Measurements from ENCODE around the gene CYP4V2.
"Not testable (repeated sequence)": the region's sequence is repeated elsewhere in the genome, so short reads cannot be mapped to it uniquely, and the experiment has no call there.

Gene CYP4V2

DNA sequence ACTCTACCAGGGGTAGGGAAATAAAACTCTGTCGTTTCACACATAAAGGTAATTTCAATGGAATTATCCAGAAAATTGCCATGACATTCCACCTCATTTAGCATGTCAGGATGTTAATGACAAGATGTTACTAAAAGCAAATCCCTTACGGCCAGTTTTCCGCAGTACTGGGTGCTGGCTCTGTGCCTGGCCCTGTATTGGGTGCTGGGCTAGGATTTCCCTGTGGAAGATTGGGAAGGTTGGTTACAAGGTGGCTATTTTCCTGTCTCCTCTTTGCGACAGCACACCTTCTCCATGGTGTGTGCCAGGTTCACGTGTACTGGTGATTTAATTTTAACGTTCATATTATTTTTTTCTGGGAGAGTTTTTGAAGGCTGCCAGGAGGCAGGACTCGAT, 49.1 kb downstream of the CYP4V2 start:
- TF ChIP-seq, protein P1, sequence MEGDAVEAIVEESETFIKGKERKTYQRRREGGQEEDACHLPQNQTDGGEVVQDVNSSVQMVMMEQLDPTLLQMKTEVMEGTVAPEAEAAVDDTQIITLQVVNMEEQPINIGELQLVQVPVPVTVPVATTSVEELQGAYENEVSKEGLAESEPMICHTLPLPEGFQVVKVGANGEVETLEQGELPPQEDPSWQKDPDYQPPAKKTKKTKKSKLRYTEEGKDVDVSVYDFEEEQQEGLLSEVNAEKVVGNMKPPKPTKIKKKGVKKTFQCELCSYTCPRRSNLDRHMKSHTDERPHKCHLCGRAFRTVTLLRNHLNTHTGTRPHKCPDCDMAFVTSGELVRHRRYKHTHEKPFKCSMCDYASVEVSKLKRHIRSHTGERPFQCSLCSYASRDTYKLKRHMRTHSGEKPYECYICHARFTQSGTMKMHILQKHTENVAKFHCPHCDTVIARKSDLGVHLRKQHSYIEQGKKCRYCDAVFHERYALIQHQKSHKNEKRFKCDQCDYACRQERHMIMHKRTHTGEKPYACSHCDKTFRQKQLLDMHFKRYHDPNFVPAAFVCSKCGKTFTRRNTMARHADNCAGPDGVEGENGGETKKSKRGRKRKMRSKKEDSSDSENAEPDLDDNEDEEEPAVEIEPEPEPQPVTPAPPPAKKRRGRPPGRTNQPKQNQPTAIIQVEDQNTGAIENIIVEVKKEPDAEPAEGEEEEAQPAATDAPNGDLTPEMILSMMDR (IDR thresholded peaks at IDR 0.05; ENCODE audit: insufficient read depth, low read depth, low read length, missing control alignments) = no peak

DNA sequence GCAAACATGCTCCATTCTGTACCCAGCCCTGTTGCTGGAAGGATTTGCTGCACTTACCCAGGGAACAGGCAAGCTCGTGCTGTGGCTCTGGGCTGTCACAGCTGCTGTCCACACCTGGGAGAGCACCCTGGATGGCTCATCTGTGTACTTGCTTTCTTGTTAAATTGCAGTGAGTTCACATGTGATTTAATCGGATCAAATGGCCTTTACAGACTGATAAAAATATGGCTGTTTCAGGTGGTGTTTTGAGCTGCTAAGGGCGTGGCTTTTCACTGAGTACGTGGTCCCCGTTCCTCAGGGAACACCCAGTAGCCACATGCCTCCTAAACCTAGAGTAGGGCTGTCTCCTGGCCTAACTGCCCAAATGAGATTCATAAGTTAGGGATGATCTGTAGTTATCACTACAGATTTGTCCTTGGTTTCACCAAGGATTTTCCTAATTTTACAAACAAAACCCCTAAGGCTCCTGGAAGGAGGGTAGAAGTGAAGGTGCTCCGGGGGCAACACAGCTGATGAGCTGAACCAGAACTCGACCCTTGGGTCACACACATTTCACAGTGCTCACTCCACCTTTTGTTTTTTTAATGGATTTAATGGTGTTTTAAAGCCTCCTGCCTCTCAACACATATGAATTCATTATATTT, 49.6 kb downstream of the CYP4V2 start:
- TF ChIP-seq, protein P1 (IDR thresholded peaks at IDR 0.05; ENCODE audit: insufficient read depth, low read depth, low read length, missing control alignments) = no peak

More for the DNA sequence above, 49.1 kb downstream of the CYP4V2 start:
- H3K4me3 ChIP-seq (ENCODE audit: low read length) = no peak overlapping the region
- no peak for DNase-seq (ENCODE audit: low read depth)

DNA sequence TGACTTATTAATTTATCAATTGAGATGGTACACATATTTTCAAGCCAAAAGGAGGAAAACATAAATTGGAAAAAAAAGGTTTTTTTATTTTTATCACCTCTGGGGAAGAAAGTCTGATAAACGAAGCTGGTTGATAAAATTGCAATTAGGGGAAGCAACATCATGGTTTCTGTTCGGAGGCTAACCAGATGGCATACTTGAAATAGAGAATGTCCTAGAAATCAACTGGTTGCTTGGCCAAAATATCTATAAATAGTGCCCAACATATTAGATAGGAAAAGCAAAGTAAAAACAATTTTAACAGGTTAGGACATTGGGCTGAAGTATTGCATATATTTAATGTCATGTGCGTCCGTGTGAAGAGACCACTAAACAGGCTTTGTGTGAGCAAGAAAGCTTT, 50.2 kb downstream of the CYP4V2 start:
- H3K4me3 ChIP-seq (ENCODE audit: low read length) = no peak overlapping the region
- DNase-seq (ENCODE audit: low read depth) = no peak
- TF ChIP-seq, protein P1 (IDR thresholded peaks at IDR 0.05; ENCODE audit: insufficient read depth, low read depth, low read length, missing control alignments) = no peak

More for the DNA sequence above, 49.6 kb downstream of the CYP4V2 start:
- no peak for DNase-seq (ENCODE audit: low read depth)
- H3K4me3 ChIP-seq (ENCODE audit: low read length) = no peak overlapping the region

DNA sequence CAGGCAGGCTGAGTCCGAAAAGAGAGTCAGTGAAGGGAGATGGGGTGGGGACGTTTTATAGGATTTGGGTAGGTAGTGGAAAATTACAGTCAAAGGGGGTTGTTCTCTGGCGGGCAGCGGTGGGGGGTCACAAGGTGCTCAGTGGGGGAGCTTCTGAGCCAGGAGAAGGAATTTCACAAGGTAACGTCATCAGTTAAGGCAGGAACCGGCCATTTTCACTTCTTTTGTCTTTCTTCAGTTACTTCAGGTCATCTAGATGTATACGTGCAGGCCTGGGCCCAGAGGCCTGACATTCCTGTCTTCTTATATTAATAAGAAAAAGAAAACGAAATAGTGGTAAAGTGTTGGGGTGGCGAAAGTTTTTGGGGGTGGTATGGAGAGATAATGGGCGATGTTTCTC, 50.7 kb downstream of the CYP4V2 start:
- H3K4me3 ChIP-seq (ENCODE audit: low read length); DNase-seq (ENCODE audit: low read depth): not testable (repeated sequence)

DNA sequence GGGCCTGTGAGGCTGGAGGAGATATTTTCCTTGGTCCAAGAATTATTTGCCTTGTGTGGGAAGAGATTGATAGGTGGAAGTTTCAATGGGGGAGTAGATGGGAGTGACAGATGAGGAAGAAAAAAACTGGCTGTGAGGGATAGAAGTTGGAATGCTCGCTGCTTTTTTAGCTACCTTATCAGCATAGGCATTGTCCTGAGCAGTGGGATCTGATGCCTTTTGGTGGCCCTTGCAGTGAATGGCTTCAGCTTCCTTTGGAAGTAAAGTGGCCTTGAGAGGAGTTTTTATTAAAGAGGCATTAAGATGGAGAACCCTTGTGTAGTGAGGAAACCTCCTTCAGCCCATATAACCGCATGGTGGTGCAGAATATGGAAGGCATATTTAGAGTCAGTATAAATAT, 52.0 kb downstream of the CYP4V2 start:
- TF ChIP-seq, protein P1 (IDR thresholded peaks at IDR 0.05; ENCODE audit: insufficient read depth, low read depth, low read length, missing control alignments) = no peak
- no peak overlapping the region for H3K4me3 ChIP-seq (ENCODE audit: low read length)
- DNase-seq (ENCODE audit: low read depth) = no peak

DNA sequence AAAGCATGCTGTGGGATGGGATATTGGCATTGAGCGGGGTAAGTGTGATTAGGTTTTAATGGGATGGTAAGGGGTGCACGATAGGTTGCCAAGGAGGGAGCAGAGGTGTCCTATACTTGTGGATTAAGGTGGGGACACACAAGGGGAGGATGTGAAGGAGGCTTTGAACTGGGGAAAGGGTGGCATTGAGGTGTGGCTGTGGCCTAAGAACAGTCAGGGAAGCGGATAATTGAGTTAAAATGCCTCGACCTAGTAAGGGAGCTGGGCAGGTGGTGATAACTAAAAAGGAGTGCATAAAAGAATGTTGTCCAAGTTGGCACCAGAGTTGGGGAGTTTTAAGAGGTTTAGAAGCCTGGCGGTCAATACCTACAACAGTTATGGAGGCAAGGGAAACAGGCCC, 53.5 kb downstream of the CYP4V2 start:
- TF ChIP-seq, protein P1 (IDR thresholded peaks at IDR 0.05; ENCODE audit: insufficient read depth, low read depth, low read length, missing control alignments) = no peak
- no peak for DNase-seq (ENCODE audit: low read depth)

DNA sequence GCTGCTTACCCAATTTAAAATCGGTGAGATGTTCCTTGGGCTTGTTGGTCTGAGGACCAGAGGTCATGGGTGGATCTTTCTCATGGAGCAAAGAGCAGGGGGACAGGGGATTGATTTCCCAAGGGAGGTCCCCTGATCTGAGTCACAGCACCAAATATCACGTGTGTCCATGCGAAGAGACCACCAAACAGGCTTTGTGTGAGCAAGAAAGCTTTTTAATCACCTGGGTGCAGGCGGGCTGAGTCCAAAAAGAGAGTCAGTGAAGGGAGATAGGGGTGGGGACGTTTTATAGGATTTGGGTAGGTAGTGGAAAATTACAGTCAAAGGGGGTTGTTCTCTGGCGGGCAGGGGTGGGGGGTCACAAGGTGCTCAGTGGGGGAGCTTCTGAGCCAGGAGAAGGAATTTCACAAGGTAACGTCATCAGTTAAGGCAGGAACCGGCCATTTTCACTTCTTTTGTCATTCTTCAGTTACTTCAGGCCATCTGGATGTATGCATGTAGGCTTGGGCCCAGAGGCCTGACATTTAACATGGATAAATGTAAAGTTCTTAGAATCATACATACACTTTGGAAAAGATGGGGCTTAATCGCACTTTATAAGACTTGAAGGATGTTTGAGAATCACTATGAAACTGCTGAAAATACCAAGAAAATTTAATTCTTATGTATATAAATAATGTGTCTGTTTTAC, 55.8 kb downstream of the CYP4V2 start:
- not testable (repeated sequence) for H3K4me3 ChIP-seq (ENCODE audit: low read length); DNase-seq (ENCODE audit: low read depth)

More for the DNA sequence above, 53.5 kb downstream of the CYP4V2 start:
- H3K4me3 ChIP-seq (ENCODE audit: low read length) = no peak overlapping the region

DNA sequence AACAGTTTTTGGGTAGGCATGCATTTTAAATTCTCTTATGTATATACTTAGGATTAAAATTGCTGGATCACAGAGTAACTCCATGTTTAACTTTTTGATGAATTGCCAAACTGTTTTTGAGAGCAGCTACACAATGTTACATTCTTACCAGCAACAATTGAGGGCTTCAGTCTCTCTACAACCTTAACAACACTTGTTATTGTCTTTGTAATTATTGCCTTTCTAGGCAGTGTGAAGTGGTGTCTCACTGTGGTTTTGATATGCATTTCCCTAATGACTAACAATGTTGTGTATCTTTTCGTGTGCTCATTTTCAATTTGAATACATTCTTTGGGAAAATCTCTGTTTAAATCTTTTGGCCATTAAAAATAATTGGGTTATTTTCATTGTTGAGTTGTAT, 57.3 kb downstream of the CYP4V2 start:
- TF ChIP-seq, protein P1 (IDR thresholded peaks at IDR 0.05; ENCODE audit: insufficient read depth, low read depth, low read length, missing control alignments) = no peak
- no peak overlapping the region for H3K4me3 ChIP-seq (ENCODE audit: low read length)
- DNase-seq (ENCODE audit: low read depth) = no peak
